ENCODE results near the gene SMIM28.

Gene SMIM28

GRCh38 chr6:138403801-138404665 is 26.3 kb downstream of the SMIM28 start, which contains the start of gene HEBP2:
TSS of gene HEBP2 (plus strand) at chr6:138404223. CDS start at chr6:138404496, 273 bp downstream.
- in situ Hi-C loops (cut with MboI; ENCODE audit: low sequenced_read_pairs): no loop called here

GRCh38 chr6:138404666-138405337 is 27.1 kb downstream of the SMIM28 start:
- in situ Hi-C loops (cut with MboI; ENCODE audit: low sequenced_read_pairs): no loop called here

- in situ Hi-C loops (cut with MboI; ENCODE audit: low sequenced_read_pairs): no loop called here
Measured at GRCh38 chr6:138405816-138406413, 28.2 kb downstream of the SMIM28 start.

DNA sequence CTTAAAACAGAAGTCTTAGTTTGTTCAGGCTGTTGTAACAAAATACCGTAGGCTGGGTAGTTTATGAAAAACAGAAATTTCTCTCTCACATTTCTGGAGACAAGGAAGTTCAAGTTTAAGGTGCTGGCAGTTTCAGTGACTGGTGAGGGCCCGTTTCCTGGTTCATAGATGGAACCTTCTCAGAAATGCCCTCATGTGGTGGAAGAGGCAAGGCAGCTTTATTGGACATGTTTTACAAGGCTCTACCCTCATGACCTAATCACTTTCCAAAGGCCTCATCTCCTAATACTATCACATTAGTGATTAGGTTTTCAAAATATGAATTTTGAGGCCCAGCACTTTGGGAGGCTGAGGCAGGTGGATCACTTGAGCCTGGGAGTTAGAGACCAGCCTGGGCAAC is 28.7 kb downstream of the SMIM28 start:
- in situ Hi-C loops (cut with MboI; ENCODE audit: low sequenced_read_pairs): no loop called here

GRCh38 chr6:138410048-138410735 is 32.5 kb downstream of the SMIM28 start:
- in situ Hi-C loops (cut with MboI; ENCODE audit: low sequenced_read_pairs): no loop called here

DNA sequence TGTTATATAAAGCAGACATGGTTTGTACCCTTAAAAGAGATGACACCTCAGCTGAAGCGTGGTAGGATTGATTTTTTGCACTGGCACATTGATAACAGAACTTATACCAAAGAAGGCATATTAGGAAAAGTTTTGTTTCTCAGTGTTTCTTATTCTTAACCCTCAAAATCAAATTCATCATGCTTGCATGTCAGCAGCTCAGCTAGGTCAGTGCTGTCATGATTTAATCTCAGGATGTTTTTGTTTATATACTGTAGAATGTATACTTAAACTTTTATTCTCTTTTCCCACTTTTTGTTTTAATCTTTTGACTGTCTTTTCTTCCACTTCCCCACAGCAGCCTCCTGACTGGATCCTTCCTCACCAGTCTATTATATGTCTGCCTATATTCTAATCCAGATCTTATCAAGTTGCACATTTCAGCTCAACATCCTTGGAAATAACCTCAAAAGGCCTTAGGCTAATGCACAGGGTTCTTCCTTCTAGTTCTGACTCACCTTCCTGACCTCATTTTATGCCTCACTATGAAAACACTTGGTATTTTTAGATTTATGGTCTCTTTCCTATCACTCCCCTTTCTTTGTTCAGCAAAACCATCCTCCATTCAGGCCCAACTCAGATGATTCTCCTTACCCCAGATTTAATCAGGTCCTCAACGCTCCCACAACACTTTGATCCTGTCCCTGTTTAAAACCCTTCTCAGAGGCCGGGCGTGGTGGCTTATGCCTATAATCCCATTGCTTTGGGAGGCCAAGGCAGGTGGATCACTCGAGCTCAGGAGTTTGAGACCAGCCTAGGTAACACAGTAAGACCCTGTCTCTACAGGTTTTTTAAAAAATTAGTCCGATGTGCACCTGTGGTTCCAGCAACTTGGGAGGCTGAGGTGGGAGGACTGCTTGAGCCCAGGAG is 33.5 kb downstream of the SMIM28 start:
- in situ Hi-C loops (cut with MboI; ENCODE audit: low sequenced_read_pairs): no loop called here

- in situ Hi-C loops (cut with MboI; ENCODE audit: low sequenced_read_pairs): no loop called here
Measured at GRCh38 chr6:138415125-138415524, 37.4 kb downstream of the SMIM28 start.

GRCh38 chr6:138416206-138416605 is 38.5 kb downstream of the SMIM28 start:
- in situ Hi-C loops (cut with MboI; ENCODE audit: low sequenced_read_pairs): no loop called here

- in situ Hi-C loops (cut with MboI; ENCODE audit: low sequenced_read_pairs): no loop called here
Measured at GRCh38 chr6:138417493-138418117, 39.9 kb downstream of the SMIM28 start.

DNA sequence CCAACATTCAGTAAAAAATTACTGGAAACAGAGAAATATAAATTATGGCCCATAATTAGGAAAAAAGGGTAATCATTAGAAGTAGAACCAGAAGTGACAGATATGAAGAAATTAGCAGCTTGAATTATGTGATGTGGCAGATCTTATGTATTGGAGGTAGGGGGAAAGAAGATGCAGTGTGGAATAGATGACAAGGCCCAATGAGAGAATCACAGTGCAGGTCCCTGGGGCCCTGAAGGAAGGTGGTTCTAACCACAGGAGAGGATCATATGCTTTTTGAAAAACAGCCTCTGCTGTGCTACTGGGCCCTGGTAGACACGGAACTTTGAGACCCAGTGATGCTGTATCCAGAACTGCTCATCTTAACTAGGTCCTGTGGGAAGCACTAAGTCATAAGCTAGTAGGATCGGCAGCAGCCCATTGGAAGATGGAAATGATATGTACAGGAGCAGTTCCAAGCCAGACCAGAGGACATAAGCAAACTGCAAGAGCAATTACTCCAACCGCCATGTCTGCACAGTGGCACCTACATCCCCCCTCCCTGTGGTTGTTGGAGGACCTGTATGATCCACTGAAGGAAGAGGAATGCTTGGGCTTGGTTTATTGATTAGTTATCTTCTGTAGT is 40.5 kb downstream of the SMIM28 start:
- in situ Hi-C loops (cut with MboI; ENCODE audit: low sequenced_read_pairs): no loop called here

DNA sequence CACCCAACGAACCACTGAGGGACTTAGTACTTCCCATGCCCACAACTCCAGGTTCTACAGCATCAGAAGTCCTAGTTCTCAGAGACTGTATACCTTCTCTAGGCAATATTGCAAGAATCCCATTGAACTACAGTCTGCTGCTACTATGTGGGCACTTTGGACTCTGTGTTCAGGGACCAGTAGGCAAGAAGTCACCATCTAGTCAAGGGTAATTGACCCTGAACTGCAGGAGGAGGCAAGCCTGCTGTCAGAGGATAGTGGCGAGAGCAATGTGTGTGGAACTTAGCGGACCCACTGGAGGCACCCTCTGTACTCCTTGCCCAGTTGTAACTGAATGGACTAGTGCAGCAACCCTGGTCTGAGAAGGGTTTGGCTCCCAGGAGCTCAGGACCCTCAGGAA is 42.1 kb downstream of the SMIM28 start:
- in situ Hi-C loops (cut with MboI; ENCODE audit: low sequenced_read_pairs): no loop called here

GRCh38 chr6:138420356-138420755 is 42.7 kb downstream of the SMIM28 start:
- in situ Hi-C loops (cut with MboI; ENCODE audit: low sequenced_read_pairs): no loop called here

DNA sequence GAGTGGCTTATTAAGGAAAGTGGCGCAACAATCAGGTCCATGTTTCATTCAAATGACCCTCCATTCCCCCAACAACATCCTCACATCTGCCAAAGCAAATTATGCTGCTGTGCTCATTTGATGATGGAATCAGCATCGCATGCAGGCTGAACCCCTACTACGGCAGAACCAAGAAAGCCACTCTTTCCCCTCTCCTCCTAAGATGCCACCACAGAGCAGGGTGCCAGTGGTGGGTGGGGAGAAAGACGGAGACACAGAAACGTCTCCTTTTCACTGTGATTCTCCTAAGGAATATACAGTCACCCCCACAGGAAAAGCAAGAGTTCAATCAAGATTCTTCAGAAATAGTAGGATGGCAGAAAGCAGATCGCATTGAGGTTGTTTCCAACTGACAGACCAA is 43.4 kb downstream of the SMIM28 start:
- in situ Hi-C loops (cut with MboI; ENCODE audit: low sequenced_read_pairs): no loop called here

DNA sequence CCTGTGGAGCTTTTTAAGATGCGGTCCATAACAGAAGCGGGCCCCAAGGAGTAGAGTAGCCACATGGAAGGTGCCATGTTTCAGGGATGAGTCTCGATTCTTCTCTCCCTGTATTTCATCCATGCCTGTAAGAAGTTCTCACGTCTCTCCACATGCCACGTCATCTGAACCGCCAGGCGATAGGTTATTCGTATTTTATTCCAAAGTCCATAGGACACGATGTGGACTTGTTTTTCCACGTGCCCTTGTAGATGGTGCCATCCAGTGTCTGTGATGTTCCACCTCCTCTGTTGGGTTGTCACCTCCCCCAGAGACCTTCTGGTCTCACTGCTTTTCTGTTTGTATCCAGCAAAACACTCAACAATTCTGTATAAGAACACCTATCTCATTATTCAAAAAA is 43.9 kb downstream of the SMIM28 start:
- in situ Hi-C loops (cut with MboI; ENCODE audit: low sequenced_read_pairs): no loop called here

DNA sequence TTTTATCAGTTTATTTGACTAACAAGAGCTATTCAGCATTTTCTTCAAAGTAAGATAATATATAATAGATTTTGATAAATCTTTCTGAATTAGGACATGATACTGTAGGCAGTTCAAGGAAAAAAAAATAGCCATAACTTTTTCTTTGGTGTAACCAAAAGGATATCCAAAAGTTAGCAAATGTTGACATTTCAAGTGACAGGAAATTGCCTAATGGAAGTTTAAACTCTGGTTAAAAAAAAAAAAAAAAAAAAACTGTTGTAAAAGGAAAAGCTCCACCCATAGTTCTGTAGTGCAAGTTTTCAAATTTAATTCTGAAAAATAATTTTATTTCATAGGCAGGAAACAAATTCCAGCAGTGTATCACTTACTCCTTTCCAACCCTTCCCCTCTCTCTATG is 45.2 kb downstream of the SMIM28 start:
- in situ Hi-C loops (cut with MboI; ENCODE audit: low sequenced_read_pairs): no loop called here

DNA sequence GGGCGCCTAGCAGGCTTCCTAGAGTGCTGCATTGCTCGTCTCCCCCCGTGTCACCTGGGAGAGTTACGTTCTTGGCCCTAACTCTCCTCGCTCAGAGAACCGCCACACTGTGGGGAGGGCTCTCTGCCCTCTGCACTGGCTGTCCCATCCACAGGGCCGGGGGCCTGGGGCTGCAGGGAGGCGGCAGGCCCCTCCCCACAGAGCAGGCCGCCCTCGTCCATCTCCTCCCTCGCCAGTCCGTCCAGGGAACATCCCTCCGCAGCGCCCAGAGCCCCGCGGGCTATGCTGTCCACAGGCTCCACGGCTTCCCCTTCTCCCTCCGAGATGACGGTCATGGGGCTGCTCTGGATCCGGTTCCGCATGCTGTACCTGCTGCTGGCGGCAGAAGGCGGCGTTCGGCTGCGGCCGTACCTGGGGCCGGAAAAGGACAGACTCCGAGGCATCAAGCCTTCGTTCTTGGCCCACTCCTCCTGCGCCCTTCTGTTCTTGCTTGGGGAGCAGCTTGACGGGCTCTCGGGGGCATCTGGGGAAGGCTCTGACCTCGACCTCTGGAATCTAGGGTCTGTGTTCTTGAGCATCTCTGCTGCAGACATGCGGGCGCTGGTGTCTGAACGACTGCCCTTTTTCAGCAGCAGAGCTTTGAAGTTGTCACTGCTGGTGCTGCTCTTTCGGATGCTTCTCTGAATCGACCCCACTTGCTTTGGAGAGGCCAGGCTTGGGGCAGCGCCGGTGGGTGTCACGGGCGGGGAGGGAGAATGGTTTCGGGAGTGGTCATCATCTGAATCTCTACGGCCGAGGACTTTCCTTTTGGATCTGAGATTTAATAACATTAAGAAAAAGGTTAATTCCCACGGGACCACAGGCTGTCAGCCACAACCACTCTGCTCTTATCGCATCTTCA is 46.5 kb downstream of the SMIM28 start:
- in situ Hi-C loops (cut with MboI; ENCODE audit: low sequenced_read_pairs): no loop called here

DNA sequence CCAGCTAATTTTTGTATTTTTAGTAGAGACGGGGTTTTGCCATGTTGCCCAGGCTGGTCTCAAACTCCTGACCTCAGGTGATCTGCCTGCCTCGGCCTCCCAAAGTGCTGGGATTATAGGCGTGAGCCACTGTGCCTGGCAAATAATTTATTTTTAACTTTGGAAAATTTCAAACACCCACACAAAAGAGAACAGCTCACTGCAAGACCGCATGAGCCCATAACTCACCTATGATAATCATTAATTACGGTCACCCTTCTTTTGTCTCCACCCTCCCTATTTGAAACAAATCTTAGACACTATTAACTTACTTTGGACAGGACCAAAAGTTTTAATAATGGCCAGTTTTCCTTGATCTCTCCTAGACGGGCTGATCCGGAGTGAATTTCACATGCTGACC is 47.6 kb downstream of the SMIM28 start:
- in situ Hi-C loops (cut with MboI; ENCODE audit: low sequenced_read_pairs): loop anchor here (25.0 kb wide), 1 partner anchor 337 kb away; the partner anchor contains the start of gene CCDC28A

DNA sequence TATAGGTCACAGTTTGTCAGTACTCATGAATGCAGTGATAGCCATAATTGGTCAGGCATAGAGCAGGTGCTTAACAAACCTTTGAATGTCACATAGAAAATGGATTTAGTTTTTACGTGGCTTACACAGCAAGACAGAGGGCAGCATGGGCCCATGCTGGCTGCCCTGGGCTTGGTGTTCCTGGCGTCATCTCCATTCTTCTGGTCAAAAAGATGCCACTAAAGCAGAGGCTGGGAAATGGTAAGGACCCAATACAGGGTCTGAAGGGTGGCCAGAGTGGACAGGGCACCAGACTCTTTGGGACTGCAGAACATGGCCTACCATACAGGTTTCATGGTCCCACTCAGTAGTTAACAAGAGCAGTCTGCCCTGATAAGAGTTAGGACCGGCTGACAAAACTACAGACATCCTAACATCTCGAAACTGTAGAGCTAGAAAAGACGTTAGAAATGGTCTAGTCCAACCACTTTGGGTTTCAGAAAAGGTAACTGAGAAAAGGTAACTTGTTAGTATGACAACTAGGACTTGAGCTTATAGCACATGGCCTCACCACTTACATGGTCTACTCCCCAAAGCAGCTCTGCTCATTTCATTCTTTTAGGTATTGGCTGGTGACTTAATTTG is 48.9 kb downstream of the SMIM28 start:
- in situ Hi-C loops (cut with MboI; ENCODE audit: low sequenced_read_pairs): loop anchor here (25.0 kb wide), 1 partner anchor 336 kb away; the partner anchor contains the start of gene CCDC28A
